SK-N-SH treated with all-trans-retinoic acid at 6 μM for 48 hours (cell line): ENCODE measurements around the gene DNAH11.

Experiments
- SNAI2 ChIP-seq: fragments of 250-450 bp; sonication (Bioruptor Pico); IDR thresholded peaks from 2 replicates; pipeline ENCODE4 v1.5.0; 2020; ENCODE audit warnings: mild to moderate bottlenecking, moderate library complexity
- ZNF565 ChIP-seq: fragments of 450-650 bp; formaldehyde crosslinking; conservative IDR thresholded peaks from 2 replicates; pipeline ENCODE4 v1.5.0; 2020; ENCODE audit warnings: low read depth, mild to moderate bottlenecking, moderate library complexity
- TF ChIP-seq, protein P1 (sequence below): fragments of 250-450 bp; sonication (Bioruptor Pico); IDR thresholded peaks from 2 replicates; pipeline ENCODE4 v1.5.0; 2020; ENCODE audit warnings: mild to moderate bottlenecking, moderate library complexity

GRCh38 chr7:21508538-21508937 is 34.3 kb upstream of the DNAH11 start:
- TF ChIP-seq SNAI2 (CRISPR knock-in tag) (no peak), ZNF565 (CRISPR knock-in tag) (no peak)
- TF ChIP-seq, protein P1, sequence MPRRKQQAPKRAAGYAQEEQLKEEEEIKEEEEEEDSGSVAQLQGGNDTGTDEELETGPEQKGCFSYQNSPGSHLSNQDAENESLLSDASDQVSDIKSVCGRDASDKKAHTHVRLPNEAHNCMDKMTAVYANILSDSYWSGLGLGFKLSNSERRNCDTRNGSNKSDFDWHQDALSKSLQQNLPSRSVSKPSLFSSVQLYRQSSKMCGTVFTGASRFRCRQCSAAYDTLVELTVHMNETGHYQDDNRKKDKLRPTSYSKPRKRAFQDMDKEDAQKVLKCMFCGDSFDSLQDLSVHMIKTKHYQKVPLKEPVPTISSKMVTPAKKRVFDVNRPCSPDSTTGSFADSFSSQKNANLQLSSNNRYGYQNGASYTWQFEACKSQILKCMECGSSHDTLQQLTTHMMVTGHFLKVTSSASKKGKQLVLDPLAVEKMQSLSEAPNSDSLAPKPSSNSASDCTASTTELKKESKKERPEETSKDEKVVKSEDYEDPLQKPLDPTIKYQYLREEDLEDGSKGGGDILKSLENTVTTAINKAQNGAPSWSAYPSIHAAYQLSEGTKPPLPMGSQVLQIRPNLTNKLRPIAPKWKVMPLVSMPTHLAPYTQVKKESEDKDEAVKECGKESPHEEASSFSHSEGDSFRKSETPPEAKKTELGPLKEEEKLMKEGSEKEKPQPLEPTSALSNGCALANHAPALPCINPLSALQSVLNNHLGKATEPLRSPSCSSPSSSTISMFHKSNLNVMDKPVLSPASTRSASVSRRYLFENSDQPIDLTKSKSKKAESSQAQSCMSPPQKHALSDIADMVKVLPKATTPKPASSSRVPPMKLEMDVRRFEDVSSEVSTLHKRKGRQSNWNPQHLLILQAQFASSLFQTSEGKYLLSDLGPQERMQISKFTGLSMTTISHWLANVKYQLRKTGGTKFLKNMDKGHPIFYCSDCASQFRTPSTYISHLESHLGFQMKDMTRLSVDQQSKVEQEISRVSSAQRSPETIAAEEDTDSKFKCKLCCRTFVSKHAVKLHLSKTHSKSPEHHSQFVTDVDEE: no peak
